ENCODE measurements around the gene FMO5.

DNA sequence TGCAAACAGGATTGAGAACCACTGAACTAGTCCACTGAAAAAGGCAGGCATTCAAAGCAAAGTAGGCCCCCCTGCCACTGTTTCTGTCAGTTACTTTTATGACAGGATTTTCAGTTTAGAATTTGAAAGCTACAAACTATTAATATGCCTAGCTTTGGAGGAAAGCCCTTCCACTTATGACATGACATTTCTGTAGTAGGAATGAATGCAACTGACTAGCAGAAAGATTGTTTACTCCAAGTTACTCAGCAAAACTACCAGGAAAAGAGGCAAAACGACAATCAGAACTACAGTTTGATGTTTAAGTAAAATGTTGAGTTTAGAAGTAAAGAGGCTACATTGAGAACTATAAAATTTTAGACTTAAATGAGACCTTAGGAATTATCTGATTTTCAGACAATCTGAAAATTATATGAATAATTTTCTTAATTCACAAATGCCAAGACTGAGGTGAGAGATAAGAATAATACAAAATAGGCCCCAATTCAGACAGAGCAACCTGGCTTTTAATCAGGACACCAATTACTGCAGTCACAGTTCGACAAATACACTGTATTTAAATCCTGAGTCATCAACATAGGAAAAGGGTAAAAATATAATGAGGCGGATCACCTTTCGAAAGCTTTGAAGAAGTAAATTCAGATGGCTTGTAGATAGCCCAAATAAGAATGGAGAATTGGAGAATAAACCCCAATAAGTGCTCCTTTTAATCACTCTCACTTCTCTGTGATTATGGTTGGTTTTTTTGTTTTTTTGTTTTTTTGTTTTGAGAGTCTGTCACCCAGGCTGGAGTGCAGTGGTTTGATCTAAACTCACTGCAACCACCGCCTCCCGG lies 55.1 kb downstream of the FMO5 start:
- TF ChIP-seq, protein P1, sequence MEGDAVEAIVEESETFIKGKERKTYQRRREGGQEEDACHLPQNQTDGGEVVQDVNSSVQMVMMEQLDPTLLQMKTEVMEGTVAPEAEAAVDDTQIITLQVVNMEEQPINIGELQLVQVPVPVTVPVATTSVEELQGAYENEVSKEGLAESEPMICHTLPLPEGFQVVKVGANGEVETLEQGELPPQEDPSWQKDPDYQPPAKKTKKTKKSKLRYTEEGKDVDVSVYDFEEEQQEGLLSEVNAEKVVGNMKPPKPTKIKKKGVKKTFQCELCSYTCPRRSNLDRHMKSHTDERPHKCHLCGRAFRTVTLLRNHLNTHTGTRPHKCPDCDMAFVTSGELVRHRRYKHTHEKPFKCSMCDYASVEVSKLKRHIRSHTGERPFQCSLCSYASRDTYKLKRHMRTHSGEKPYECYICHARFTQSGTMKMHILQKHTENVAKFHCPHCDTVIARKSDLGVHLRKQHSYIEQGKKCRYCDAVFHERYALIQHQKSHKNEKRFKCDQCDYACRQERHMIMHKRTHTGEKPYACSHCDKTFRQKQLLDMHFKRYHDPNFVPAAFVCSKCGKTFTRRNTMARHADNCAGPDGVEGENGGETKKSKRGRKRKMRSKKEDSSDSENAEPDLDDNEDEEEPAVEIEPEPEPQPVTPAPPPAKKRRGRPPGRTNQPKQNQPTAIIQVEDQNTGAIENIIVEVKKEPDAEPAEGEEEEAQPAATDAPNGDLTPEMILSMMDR (IDR thresholded peaks at IDR 0.05) = no peak
- no peak for TF ChIP-seq EZH2 (IDR thresholded peaks at IDR 0.05; ENCODE audit: borderline replicate concordance, insufficient read depth, low read depth, low read length, poor library complexity, severe bottlenecking)

All from B cell (primary cell).